GM21526 (cell line): ENCODE measurements around the gene RGS6.

Experiments
- ATAC-seq: cut with Tn5 transposase; IDR thresholded peaks from one replicate; pipeline ENCODE4 v1.9.1; 2021; ENCODE audit warnings: moderate library complexity; ENCODE audit not compliant: unreplicated experiment, low FRiP score

Gene RGS6

DNA sequence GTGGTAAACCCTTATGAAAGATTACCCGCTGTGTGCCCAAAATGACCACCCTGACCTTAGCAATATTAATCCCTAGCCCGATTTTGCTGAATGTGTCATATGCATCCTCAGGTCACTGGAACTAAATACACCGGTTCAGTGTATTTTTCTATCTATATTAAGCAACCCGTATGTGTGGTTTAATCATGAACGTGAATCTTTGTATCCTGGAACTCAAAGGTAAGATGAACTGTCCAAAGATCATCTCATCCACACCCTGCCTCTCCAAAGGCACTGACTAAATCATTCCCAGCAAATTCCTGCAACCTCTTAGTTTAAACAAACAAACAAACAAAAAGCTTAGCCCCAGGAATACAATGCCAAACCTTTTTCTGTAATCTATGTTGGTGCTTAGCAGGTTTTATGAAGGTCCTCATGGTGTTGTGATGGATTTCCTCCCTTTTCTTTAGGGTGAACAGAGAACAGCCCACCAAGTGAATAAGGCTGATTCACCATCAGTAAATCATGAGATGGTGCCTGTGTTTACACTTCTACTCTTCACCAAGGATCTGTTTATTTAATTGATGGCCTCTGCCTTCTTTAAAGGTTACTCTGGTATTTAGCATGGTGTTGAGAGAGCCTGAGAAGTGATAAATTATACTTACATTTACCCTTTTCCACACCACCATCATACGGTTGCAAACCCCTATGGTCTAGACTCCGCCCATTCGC lies 663.1 kb downstream of the RGS6 start:
- no peak for ATAC-seq

DNA sequence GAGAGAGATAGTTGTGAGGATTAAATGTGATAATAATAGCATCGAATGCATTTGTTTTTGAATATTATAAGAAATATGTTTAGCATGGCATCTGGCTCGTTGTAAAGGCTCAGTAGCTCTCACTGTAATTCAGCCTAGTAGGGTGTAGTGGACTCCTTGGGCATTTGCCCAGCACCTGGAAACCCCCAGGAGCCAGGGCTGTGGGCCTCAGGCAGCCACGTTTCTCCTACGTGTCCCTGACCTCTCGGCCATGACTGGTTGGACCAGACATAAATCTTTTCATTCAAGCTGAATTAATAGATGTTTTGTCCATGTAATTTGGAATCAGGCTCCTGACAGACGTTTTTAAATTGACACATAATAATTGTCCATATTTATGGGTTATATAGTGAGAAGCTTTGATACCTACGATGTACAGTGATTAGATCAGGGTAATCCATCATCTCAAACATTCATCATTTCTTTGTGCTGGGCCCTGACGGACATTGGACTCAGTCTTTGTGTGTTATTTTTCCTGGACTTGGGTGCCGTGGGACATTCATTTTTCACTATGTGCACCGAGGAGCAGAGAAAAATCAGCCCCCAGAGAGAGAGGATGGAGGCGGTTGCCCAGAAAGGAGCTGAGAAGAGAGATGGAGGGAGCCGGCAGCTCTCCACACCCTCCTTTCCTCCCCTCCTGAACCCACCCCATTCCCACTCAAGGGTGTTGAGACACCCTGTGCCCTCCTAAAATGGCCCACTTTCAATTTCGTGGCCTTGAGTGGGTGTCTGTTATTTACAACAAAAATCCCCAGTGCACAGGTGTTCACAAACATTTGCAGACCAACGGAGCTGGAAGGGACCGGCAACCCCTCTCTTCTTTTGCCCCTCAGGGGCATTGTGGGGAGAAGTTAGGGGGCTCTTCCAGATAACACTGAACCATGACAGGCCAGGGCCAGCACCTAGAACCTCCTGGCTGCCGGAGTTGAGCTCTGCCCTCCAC lies 665.3 kb downstream of the RGS6 start:
- ATAC-seq: peak; percentile 24

DNA sequence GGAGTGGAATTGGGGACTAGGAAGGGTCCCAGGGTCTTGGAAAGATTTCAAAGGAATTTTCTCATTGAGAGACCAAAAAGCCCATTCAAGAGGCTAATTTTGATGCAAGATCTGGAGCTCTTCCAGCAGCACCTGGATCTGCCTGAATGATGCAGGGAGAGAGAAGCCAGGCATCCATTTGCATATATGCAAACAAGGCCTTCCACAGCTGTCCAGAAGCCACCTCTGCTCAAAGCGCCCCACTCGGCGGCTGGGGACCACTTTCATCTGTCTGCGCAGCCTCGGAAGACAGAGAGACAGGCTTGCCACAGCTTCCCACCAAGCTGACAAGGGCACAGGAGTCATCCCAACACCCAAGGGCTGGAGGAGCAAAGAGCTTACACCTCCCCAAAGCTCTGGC lies 666.1 kb downstream of the RGS6 start:
- ATAC-seq: peak; percentile 69

DNA sequence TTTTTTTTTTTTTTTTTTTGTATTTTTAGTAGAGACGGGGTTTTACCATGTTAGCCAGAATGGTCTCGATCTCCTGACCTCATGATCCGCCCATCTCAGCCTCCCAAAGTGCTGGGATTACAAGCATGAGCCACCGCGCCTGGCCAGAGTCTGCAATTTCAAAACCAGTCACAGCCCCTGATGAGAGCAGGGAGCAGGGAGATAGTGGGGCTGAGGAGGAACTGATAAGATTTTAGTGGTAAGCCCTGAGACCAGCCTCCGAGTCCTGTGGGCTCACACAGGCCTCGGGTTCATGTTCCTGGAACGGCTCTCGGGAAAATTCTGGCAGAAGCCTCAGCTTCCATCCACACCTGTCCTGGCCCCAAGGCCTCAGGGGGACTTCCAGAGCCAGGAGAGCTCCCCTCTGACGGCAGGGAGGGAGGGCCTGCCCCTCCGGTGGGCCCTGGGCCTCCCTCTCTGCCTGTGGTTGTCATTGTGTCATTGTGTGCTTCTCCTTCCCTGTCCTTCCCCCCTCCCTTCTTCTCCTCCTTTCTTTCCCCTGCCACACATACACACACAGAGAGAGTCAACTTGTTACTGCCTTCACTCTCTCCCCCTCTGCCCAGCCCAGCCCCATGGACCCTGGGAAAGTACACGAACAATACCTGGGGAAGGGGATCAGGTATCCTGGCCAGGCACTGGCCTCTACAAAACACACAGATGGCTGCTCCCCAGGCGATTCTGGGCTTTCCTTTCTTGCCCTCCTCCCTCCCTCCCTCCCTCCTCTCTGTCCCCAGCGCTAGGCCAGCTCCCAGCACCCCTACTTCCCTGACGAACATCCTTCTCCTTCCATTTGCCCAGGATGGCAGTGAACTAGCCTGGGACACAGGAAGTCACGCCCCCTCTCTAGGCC lies 667.6 kb downstream of the RGS6 start:
- ATAC-seq: no peak

DNA sequence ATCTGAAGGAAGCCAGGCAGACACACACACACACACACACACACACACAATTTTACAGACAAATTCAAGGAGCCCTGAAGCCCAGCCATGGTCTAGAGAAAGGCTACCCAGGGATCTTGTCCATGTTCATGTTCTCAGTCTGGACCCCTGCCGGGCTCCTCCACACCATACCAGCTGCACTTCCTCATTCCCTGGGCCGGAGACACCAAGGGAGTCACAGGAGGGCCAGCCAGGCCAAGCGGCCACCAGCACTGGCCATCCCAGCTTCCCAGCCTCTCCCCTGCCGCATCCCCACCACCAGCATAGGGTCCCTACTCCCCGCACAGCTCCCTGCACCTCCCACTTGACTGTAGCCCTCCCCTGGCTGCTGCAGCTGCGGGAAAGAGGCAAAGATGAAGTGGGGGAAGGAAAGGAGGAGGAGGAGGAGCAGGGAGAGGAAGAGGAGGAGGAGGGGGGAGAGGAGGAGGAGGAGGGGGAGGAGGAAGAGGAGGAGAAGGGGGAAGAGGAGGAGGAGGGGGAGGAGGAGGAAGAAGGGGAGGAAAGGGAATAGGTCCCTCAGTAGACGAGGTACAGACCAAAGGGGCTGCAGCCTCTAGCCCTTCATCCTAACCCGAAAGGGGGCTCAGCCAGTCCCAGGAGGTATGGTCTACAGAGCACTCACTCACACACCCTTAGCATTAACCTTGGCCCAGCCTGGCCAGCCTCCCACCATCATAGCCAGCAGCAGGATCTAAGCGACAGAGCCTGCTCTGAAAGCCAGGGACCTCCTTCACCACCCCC lies 668.5 kb downstream of the RGS6 start:
- no peak for ATAC-seq

DNA sequence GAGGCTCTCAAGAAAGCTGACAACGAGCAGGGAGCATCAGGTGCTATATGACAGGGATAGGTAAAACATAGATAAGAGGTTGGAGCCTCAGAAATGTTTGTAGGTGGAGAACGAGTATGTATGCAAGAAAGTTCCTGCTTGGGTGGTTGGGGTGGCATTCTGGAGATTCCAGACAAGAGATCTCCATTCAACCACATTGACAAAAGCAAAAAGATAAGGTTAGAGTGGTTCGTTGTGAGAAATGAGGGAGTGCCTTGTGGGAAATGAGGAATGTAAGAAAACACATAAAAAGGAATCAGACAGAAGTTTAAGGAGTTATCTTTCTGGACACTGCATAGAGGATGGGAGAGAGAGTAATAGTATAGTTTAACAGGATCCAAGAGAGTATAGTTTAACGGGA lies 671.4 kb downstream of the RGS6 start:
- no peak for ATAC-seq

DNA sequence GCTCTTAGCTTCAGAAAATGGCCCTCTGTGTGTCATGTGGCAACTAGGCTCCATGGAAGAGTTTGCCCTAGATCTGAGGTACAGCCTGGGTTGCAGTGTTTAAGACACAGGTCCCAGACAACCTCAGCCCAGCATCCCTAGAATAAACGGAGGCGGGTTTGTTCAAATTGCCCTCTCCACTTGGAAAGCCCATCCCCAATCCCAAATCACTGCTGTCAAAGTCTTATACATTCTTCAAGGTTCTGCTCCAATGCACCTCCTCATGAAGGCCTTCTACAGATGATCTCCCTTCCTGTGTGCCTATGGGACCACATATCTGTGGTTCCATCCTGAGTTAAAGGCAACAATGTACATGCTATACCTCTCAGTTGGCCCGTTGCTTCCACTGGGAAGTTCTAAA lies 671.9 kb downstream of the RGS6 start:
- no peak for ATAC-seq

DNA sequence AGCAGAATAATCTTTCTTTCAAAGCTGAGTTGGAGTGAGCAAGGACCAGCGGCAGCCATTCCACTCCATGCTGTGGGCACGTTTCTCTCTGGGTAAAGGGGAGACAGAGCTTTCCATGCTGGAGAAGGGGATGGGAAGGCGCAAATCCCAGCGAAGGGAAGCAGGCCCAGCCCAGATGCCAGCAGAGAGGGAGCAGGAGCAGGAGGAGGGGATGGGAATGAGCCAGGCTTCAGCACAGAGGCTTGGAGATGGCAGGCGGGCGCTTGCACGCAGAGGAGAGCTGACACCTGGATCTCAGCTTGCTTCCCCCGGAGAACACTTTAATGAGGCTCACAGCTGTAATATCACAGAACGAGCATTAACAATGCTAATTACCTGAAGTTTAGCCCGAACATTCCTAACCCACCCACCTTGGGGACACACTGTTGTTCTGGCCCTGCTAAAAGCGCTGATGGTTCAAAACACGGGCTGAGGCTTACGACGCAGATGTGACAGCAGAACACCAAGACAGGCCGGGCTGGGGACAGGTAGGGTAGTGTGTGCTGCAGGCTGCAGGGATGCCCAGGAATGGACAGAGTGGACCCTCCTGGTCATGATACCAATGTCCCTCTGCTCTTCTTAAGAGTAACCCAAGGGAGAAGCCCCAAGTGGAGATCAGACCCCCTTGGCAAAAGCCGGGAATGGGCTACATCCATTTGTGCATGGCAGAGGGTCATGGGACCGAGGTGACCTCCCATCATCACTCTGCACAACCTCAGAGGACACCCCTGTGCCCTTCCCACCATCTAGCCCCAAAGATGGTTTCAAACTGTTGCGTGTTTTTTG lies 673.1 kb downstream of the RGS6 start:
- no peak for ATAC-seq

DNA sequence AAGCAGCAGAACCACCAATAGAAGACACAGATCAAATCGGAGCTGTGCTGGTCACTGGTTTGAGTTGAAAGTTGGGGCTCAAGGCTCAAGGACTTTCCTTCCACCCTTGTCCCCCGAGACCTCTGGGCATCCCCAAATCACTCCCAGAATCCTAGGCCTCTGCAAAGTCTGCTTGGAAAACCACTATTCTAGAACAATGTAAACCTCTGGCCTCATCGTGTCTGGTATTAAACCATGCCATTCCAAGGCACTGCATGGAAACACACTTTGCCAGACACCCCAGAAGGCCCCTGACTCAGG lies 673.6 kb downstream of the RGS6 start:
- ATAC-seq: no peak

DNA sequence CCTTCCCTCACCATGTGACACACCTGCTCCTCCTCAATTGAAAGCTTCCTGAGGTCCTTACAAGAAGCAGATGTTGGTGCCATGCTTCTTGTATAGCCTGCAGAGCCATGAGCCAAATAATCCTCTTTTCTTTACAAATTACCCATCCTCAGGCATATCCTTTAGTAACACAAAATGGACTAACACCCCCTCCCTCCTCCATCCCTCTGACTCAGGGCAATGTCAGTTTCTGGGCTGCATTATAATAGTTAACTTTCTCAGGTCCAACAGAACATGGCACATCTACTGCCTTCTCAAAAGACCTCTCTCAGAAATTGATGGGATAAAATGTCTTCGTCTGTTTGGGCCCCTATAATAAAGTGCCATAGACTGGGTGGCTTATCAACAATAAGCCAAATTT lies 674.6 kb downstream of the RGS6 start:
- no peak for ATAC-seq

DNA sequence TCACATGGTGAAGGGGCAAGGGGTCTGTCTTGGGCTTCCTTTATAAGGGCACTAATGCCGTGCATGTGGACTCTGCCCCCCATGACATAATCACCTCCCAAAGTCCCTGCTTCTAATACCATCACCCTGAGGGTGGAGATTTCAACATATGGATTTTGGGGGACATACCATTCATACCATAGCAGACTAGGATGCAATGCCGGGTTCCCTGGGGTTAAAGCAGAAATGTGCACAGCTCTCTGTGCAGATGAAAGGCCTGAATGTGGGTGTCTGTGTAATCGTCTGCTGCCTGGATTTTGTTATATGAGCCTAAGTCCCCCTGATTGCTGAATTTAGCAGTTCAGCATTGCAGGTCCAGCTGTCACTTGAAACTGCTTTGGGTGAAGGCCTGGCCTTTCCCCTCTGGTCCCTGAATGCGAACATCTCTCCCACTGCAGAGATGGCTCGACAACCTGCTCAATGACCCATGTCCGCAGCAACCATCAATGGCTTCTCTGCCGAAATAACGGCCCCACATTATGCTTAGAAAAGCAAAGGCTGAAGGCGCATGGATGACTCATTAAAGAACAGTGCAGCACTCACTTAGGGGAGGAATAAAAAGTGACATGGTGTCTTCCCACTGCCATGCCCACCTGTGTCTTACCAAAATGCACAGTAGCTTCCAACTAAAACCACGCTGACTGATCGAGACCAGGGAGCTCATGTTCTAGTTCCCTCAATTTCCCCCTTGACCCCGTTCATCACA lies 675.3 kb downstream of the RGS6 start:
- ATAC-seq: no peak

DNA sequence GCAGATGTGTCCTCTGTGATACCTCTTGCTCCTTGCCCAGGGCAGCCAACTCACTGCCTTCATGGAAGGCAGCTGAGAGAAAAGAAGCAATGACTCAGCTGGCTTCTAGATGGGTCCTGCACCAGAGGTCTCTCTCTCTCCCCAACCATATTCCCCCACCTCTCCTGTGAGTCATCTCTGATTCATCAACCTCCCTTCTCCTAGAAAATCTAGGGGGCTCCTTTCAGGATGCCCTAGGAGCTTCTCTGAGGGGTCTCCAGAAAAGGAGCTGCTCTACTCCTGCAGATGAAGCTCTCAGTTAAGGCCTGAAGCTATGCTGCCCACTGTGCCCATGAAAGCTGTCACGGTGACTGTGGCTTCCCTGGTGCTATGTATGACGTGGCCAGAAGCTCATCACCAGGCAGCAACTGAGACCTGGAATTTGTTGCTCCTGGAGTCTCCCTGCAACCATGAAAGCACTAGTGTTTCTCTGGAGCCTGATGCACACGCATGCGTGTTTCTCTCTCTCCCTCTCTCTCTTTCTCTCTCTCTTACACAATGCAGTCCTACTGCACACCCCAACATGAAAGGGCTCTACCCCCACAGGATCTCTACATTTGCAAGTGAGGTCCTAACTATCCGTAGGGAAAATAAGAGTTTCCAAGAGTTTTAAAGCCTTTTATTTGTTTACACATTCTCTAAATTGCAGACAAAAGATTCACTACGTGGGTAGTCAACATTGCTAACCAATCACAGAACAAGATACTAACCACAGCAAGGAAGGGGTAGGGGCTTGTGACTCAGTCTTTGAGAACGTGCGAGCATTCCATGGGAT lies 676.4 kb downstream of the RGS6 start:
- no peak for ATAC-seq

DNA sequence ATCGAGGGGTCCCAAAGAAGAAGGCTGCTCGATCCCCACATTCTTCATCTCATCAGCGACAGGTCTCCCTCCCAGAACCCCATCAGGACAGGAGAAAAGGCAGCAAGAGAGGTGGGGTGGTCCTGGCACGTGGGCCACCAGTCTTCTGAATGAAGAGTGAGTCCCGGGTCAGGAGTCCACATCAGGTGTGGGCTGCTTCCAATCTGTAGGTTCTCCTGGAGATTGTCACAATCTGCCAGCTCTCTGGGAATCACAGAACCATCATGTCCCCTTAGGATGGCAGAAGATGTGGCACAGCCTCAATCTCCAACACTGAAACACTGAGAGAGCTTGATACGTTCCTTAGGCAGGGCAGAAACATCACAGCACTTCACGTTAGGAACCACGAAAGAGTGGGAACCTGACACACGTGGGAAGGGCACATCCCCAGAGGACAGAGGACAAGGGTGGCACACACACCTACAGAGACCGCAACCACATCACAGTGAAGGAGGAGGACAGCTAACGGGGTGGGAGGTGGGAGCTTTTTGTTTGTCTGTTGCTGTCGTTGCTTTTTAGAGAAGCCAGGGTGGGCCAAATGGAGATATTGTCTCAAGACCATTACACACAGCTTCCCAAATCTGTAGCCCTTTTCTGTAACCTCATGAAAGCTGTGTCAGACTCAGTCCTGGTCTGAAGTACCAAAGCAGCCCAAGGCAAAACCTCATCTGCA lies 677.1 kb downstream of the RGS6 start:
- no peak for ATAC-seq

DNA sequence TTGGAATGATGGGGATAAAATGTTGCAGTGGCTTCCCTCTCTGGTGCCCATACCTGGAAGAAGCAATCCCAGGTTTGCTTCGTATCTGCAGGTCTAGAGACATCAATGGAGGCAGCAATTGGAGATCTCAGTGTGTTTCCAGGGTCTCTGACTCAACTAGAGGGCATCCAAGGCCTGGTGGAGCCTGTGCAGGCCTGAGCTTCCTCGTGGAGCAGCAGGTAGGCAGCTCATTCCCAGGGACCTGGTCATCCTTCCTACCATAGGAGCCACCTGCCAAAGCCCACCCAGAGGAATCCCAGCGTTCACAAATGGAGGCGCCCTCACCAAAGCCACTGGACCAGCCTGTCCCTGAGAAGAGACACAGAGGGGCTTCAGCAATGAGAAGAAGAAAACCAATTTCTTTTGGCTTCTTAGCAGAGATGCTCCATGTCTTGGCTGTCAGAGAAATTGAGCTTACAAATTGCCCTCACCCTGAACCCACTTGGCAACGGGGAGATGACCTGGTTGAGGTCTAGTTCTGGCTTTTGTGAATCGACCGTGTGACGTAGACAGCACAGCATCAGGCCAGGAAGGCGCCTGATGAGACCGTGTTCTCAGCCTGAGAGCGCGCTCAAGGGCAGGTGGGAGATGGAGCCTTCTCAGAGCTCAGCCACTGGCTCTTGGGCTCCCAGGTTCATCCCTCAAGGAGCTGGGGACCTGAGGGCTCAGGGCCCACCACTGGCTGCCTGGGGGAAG lies 678.0 kb downstream of the RGS6 start:
- ATAC-seq: no peak

DNA sequence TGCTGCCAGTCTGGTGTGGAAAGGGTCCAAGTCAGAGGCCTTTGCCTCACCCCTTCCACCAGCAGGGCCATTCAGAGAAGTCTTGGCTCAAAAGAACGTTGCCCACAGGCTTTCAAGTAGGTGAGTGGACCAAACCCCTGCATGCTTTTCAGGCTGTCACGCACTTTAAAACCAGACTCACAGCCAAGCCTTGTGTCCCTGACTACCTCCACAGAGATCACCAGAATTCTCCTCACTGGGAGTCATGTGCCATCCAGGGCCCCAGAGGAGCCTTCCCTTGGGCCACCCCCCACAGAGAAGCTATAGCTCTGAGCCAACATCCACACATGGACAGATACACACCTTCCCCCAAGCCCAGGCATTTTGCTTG lies 678.6 kb downstream of the RGS6 start:
- no peak for ATAC-seq

DNA sequence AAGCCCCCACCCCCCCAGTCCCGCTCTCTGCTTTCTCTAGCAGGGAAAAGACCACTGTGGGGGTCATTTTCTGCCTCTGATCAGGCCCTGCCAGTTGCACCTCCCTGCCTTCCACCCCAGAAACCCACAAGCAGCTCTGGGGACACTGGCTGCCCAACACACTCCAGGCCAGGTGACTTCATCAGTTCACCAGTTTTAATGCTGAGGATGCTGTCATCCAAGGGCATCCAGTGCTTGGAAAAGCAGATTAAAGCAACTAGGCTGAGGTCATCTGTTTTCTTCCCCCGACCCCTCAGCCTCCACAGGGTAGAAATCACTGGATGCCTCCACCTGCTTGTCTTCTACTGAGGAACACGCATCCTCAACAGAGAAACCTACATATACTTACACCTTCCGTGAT lies 679.3 kb downstream of the RGS6 start:
- ATAC-seq: no peak

DNA sequence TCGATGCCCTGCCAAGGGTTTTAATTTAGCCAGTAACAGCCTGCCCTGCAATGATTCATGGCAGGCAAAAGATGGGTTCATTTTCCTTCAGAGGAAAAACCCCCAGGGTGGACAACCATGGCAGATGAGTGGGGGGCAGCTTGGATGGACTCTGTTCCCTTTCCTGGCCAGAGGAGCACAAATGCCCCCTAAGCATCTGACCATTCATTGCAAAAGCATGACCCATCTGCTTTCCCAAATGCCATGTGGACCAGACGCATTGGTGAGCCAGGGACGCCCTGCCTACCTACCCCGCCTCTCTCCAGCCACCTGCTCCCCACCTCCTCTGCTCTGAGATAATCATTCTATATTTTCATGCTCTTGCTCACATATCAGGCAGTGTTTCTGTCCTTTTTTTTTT lies 679.8 kb downstream of the RGS6 start:
- no peak for ATAC-seq
